PC-9 (cell line): ENCODE data around the gene TMEM272. TPM values are rescaled to one million over a fixed set of nuclear protein-coding genes. Genes with fewer than 3 reads are reported as not detected.

Experiments used
- BruUV-seq: library from RNA; stranded (reverse); fragments of 400-500 nt; replicated peaks from 2 replicates; lab custom pipeline; 2021; lab: Mats Ljungman, UMichigan
- CTCF ChIA-PET: fragments of 300-600 bp; sonication (Branson Sonifier 250); formaldehyde crosslinking; loops from one replicate; lab custom pipeline; 2022; ENCODE audit warnings: antibody characterized with exemption; lab: Charles Lee
- POLR2A ChIA-PET: fragments of 300-600 bp; sonication (Branson Sonifier 250); formaldehyde crosslinking; loops from one replicate; lab custom pipeline; 2022; ENCODE audit warnings: antibody characterized with exemption; ENCODE audit not compliant: unreplicated experiment; lab: Charles Lee
- DNase-seq, 2 experiments: peaks; one replicate each; pipeline versions ENCODE4 v3.0.0 to v3.0.0-alpha.2; 2015 to 2022; ENCODE audit warnings: mixed read lengths in 1 of 2
- H2AFZ ChIP-seq: fragments of 200-600 bp; sonication (generic); 2 replicates; pipeline ENCODE4 v1.8.1; 2017; ENCODE audit warnings: antibody characterized with exemption
- H3F3A ChIP-seq: fragments of 200-600 bp; sonication (generic); 2 replicates; pipeline ENCODE4 v1.8.1; 2017; ENCODE audit warnings: antibody characterized with exemption, mild to moderate bottlenecking, low read depth; ENCODE audit not compliant: insufficient read depth
- H3K27ac ChIP-seq: fragments of 200-600 bp; sonication (generic); 2 replicates; pipeline ENCODE4 v1.6.1; 2016; ENCODE audit warnings: mixed run types
- H3K27me3 ChIP-seq: fragments of 200-600 bp; sonication (generic); 2 replicates; pipeline ENCODE4 v1.6.1; 2016; ENCODE audit warnings: low read depth, mixed run types; ENCODE audit not compliant: insufficient read depth
- H3K36me3 ChIP-seq: fragments of 200-600 bp; sonication (generic); 2 replicates; pipeline ENCODE4 v1.6.1; 2016; ENCODE audit warnings: low read depth, mixed run types
- H3K4me1 ChIP-seq: fragments of 200-600 bp; sonication (generic); replicated peaks from 2 replicates; pipeline ENCODE4 v1.6.1; 2016; ENCODE audit warnings: mixed run types; ENCODE audit not compliant: insufficient read depth
- H3K4me2 ChIP-seq: fragments of 200-600 bp; sonication (generic); 2 replicates; pipeline ENCODE4 v1.6.1; 2017; ENCODE audit warnings: mixed run types
- H3K4me3 ChIP-seq: fragments of 200-600 bp; sonication (generic); 2 replicates; pipeline ENCODE4 v1.6.1; 2016; ENCODE audit warnings: mixed run types
- H3K79me2 ChIP-seq: fragments of 200-600 bp; sonication (generic); 2 replicates; pipeline ENCODE4 v1.6.1; 2017; ENCODE audit warnings: low read depth, mixed run types
- H3K9me2 ChIP-seq: fragments of 200-600 bp; sonication (generic); 2 replicates; pipeline ENCODE4 v1.8.1; 2017; ENCODE audit warnings: mild to moderate bottlenecking; ENCODE audit not compliant: insufficient read depth
- H3K9me3 ChIP-seq: fragments of 200-600 bp; sonication (generic); 2 replicates; pipeline ENCODE4 v1.8.1; 2016; ENCODE audit warnings: low read depth; ENCODE audit not compliant: insufficient read depth
- H4K20me1 ChIP-seq: fragments of 200-600 bp; sonication (generic); 2 replicates; pipeline ENCODE4 v1.8.1; 2017; ENCODE audit not compliant: insufficient read depth
- CTCF ChIP-seq: fragments of 200-600 bp; sonication (generic); conservative IDR thresholded peaks from 2 replicates; pipeline ENCODE4 v1.6.1; 2017; ENCODE audit warnings: mixed run types, antibody characterized with exemption, mild to moderate bottlenecking, moderate library complexity
- EZH2 ChIP-seq: fragments of 200-600 bp; sonication (generic); IDR thresholded peaks from 2 replicates; pipeline ENCODE4 v1.8.0; 2017; ENCODE audit warnings: antibody characterized with exemption, low read depth
- intact Hi-C: fragments of 100-400 bp; cut with micrococcal nuclease; formaldehyde crosslinking; loops from one replicate; pipeline ENCODE4 v1.10.0; 2022; ENCODE audit not compliant: unreplicated experiment
- total RNA-seq: library from RNA; stranded (reverse); gene quantifications from 2 replicates; pipeline ENCODE4 v1.2.3, GENCODE V29; 2021

Gene TMEM272
- total RNA-seq, 1 experiment from 2014 or later: not detected

- DNase-seq: no peak
- no peak overlapping the region for H3K27ac ChIP-seq
- no peak for TF ChIP-seq CTCF
- no peak for TF ChIP-seq EZH2
- BruUV-seq: no TSS peak
- H3K4me3 ChIP-seq: no peak overlapping the region
- CTCF ChIA-PET: interaction anchor here (0.6 kb wide), 1 partner anchor 518 kb away, joined by 7 read pairs; no protein-coding TSS in a partner anchor
- H3K79me2 ChIP-seq: no peaks in the 10 kb centered on the region
- H3K4me2 ChIP-seq: no peak overlapping the region
- peaks cover 76% of the 10 kb centered on the region for H3K27me3 ChIP-seq
- no peaks in the 10 kb centered on the region for H4K20me1 ChIP-seq
- POLR2A ChIA-PET: no interaction called here
- H3K9me2 ChIP-seq: no peaks in the 10 kb centered on the region
- H3K9me3 ChIP-seq: no peaks in the 10 kb centered on the region
- no peaks in the 10 kb centered on the region for H3K36me3 ChIP-seq
- no peaks in the 10 kb centered on the region for H3K4me1 ChIP-seq
- H2AFZ ChIP-seq: no peak overlapping the region
- intact Hi-C loops: no loop called here
- no peaks in the 10 kb centered on the region for H3F3A ChIP-seq
Measured at GRCh38 chr13:51828730-51829567, 16.0 kb downstream of the TMEM272 start.

DNA sequence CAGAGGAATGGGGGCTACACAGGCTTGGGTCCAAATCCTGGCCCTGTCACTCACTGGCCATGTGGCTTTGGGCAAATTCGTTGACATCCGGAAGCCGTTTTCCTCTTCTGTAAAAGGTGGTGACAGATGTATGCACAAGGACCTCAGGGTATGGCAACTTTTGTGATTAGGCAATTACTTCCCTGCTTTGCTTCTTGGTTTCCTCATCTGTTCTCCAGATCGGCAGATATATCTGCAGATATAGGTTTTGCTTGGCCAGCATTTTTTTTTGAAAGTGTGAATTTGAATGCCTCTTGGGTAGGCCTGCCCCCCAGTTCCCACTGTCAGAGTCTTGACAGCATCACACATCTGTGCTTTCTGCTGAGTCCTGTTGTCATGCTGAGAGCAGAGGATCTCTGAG is 17.7 kb downstream of the TMEM272 start:
- Histone ChIP-seq H3K4me3 (no peak overlapping the region), H4K20me1 (no peaks in the 10 kb centered on the region), H3K27me3 (peaks cover 67% of the 10 kb centered on the region), H3F3A (no peaks in the 10 kb centered on the region), H3K4me2 (no peak overlapping the region), H3K9me3 (no peaks in the 10 kb centered on the region), H3K27ac (no peak overlapping the region), H3K9me2 (no peaks in the 10 kb centered on the region), H3K36me3 (no peaks in the 10 kb centered on the region), H2AFZ (no peak overlapping the region), H3K79me2 (no peaks in the 10 kb centered on the region), H3K4me1 (no peaks in the 10 kb centered on the region)
- CTCF ChIA-PET: no interaction called here
- no TSS peak for BruUV-seq
- POLR2A ChIA-PET: no interaction called here
- intact Hi-C loops: no loop called here
- TF ChIP-seq CTCF: no peak
- no peak for TF ChIP-seq EZH2
- no peak for DNase-seq

- Histone ChIP-seq H3K79me2 (no peaks in the 10 kb centered on the region), H3K4me2 (no peak overlapping the region), H3K27me3 (peaks cover 65% of the 10 kb centered on the region), H3F3A (no peaks in the 10 kb centered on the region), H3K4me3 (no peak overlapping the region), H3K9me3 (no peaks in the 10 kb centered on the region), H3K36me3 (no peaks in the 10 kb centered on the region), H3K4me1 (no peaks in the 10 kb centered on the region), H3K27ac (no peak overlapping the region), H4K20me1 (no peaks in the 10 kb centered on the region), H2AFZ (no peak overlapping the region), H3K9me2 (no peaks in the 10 kb centered on the region)
- intact Hi-C loops: no loop called here
- no peak for DNase-seq
- TF ChIP-seq EZH2 (no peak), CTCF (no peak)
- BruUV-seq: no TSS peak
- ChIA-PET POLR2A (no interaction called here), CTCF (no interaction called here)
Measured at GRCh38 chr13:51826606-51827005, 18.4 kb downstream of the TMEM272 start.
